Embryonic facial prominence (tissue), 1 donor: ENCODE measurements around the gene MSMP.

Experiments used
- DNase-seq: peaks from one replicate; pipeline ENCODE4 v3.0.0-alpha.2; 2016; ENCODE audit errors: extremely low spot score

The MSMP gene

GRCh38 chr9:35754264-35754663 is at the start of gene MSMP:
MSMP (minus strand) TSS chr9:35754276; CDS start chr9:35754129, 147 bp downstream.
- no peak for DNase-seq

DNA sequence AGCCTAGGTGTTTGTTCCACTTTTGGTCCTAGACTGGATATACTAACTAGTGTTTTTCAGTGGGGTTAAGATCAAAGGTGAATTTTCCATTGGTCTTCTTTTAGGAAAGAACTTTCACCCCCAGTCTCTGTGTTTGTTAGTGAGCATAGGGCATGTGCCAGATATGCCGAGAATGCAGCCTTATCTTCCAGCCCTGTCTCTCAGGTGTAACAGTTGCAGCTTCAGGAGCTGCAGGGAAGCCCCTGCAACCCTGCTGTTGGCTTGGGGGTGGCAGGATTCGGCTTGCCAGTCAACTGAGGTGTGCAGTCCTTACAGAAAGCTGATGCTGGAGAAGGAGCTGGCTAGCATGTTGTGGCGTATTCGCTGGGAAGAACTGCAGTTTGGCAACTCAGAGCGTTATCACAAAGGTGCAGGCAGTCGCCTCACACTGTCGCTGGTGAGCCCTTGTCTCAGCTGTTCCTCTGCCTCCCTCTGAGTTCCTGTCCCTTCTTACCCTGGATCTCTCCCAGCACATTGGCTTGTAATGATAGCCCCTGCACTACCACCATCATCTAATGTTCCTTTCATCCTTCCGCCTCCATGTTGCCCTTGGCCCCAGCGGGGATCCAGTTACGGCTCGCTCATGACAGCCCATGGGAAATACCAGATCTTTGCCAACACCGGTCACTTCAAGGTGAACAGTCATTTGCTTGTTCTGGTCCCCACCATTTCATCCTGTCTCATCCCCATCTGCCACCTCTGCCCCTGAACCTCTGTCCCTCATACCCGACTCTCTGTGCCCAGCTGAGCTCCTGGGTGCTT is 47.5 kb upstream of the MSMP start:
- no peak for DNase-seq

DNA sequence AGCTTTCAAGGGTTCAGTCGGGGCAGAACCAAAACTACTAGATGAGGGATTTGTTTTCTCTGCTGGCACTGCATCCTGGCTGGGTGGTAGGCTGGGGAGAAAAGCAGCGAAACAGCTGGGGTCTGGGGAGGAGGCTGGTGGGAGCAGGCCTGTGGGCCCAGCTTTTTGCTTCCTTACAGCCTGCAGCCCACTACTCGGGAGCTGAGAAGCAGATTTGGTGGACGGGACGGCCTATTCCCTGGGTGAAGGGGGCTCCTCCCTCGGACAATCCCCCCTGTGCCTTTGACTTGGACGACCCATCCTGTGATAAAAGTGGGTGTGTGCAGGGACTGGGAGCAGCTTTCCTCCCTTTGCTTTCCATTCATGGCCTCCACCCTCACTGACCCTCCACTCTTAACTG is 46.5 kb upstream of the MSMP start:
- DNase-seq = no peak

- DNase-seq = no peak
Observed at GRCh38 chr9:35798658-35799374, 44.7 kb upstream of the MSMP start.

- DNase-seq = no peak
Observed at GRCh38 chr9:35797311-35798109, 43.4 kb upstream of the MSMP start.

DNA sequence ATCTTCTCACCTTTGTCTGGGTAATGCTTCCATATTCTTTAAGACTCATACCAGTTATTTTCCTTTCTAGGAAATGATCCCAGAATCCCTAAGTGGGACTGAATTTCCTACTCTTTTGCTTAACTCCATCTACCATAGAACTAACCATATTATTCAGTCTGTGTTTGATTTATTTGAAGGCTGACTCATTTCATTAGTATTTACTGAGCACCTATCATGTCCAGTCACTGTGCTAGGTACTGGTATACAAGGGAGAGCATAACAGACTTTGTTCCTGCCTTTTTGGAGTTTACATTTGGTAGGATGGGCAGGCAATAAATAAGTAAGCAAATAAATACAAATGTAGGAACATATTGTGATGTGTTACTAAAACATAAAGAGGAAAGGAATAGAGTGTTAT is 41.6 kb upstream of the MSMP start:
- DNase-seq = no peak

GRCh38 chr9:35793461-35793860 is 39.4 kb upstream of the MSMP start:
- no peak for DNase-seq

DNA sequence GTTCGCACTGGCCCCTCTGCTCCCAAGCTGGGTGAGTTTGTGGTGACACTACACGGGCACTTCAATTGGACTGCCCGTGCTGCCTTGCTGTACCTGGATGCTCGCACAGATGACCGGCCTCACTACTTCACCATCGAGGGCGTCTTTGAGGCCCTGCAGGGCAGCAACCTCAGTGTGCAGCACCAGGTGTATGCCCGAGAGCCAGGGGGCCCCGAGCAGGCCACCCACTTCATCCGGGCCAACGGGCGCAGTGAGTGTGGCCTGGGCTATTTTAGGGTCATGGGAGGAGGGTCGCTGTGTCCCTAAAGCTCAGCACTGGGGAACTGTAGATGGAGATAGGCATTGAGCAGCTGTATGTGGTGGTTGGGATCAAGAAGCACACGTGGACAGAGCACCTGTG is 38.8 kb upstream of the MSMP start:
- no peak for DNase-seq

DNA sequence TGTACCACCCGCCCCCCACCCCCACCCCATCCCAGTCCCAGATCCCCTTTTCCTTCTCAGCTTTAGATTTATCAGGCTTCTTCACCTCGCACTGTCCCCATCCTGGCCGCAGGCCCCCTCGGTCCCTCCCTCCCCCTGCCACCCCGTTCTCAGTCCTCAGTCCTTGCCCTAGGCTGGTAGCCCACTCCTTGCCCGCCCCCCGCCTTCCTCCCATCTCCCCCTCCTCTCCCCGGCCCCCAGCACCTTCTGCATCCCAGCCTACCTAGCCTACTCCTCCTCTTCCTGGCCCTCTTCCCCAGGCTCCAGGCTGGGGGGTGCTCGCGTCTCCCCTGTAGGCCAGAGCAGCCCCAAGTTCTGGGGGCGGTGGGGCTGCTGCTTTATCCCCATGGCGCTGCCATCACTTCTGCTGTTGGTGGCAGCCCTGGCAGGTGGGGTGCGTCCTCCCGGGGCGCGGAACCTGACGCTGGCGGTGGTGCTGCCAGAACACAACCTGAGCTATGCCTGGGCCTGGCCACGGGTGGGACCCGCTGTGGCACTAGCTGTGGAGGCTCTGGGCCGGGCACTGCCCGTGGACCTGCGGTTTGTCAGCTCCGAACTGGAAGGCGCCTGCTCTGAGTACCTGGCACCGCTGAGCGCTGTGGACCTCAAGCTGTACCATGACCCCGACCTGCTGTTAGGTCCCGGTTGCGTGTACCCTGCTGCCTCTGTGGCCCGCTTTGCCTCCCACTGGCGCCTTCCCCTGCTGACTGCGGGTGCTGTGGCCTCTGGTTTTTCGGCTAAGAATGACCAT is 38.1 kb upstream of the MSMP start:
- DNase-seq = no peak

- DNase-seq = no peak
Observed at GRCh38 chr9:35791297-35791921, 37.3 kb upstream of the MSMP start, which contains the start of gene NPR2. NPR2 (plus strand) TSS chr9:35791591; CDS start chr9:35792409, 818 bp downstream.

DNA sequence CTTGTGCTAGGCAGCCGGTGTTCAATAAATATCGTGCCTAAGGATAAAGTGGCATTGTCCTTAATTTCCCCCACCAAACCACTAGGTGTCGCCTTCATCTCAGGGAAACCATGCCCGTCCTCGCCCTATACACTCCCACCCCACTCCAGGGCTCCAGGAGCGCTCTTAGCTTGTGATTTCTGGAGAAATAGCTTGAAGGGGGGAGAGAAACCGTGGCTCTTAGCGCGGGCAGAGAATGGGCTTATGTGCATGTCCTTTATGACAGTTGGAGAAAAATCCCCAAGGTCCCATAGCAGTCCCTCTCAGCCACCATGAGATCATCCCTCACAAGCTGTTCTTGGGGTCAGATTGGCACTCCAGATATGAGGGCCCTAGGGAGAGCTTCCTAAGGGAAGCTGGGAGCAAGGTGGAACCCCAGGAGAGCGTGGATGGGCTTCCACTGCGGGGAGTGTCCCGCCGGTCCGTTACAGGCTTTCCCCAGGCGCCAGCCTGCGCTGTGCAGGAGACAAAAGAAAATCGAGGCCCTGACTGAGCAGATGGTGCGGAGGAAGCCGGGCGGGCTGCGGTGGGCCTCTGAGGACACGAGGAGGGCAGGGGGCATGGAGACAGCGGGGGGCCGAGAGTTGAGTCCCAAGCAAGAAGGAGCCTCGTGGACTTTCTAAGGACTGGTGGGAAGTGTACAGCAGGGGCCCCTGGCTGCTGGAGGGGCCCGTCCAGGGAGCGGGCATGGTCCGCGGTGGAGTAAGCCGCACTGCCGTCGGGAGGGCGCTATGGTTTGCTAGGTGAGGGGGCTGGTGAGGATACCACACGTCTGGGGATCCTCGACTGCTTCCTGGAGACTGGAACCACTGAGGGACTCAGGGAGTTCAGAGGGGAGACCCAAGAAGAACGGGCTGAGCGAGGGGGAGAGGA is 36.6 kb upstream of the MSMP start:
- DNase-seq = peak; percentile 78

DNA sequence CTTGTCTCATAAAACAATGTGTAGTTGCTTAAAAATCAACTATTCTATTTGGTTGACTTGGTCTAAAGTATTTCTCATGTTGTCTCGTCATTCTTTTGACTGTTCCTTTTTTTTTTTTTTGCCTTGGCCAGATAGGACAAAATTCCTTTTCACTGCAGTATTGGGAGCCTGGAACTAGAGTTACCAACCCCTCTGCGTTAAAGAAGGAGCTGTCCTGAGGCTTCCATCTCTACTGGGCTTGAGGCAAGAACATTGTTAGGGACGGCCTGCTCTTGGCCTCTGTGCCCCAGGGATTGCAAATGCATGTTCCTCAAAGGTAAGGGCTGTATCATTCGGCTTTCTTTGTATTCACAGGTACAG is 35.9 kb upstream of the MSMP start:
- no peak for DNase-seq

DNA sequence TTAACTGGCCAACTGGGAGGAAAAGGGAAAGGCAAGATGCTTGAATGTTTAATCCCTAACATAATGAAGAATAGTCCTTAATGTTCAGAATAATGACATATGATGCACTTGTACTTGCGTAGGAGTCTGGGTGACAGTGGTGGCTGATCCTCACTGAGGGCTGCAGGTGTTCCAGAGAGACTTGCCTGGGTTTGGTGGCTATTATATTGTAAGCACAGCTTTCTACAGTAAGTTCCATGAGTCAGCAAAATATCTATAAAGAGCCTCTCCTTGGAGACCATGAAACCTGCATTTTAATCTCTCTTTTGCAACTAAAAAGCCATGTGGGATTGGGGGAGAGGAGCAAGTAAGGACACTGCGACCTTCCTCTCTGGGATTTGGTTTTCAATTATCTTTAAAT is 35.5 kb upstream of the MSMP start:
- DNase-seq = no peak

- no peak for DNase-seq
Observed at GRCh38 chr9:35783418-35783817, 29.3 kb upstream of the MSMP start.

DNA sequence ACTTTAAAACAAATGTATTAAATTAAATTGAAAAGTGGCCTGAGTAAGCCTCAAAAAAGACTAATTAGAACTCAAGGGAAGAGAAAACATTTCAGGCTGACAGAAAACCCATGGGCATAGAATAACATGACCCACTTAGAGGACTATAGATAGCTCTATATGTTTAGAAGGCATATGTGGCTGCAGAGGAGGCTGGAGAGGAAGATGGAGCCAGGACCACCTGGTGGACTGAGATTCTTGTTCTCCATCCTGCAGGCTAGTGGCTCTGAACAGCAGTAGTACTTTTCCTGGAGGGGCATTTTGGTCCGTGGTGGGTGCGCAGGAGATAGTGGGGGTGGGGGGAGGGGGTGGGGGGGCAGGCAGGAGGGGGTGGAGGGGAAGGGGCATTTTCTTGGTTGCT is 27.0 kb upstream of the MSMP start:
- DNase-seq = no peak

DNA sequence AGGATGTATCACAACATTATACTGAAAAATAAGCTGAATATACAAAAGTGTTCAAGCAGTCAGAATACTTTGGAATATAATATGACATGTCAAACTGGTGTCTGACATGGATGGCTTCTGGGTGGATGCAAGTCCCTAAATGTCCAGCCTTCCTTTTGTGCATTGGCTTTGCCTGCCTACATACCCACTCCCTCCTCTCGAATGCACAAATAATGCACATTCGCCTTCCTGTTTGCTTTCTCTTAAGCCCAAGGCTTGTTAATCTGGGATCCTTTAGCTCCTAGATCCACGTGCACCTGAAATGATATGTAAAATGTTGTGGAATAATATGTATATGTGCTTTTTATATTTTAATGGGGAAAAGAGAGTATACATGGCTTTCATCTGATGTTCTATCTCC is 24.4 kb upstream of the MSMP start:
- no peak for DNase-seq

- no peak for DNase-seq
Observed at GRCh38 chr9:35776018-35776417, 21.9 kb upstream of the MSMP start.

- no peak for DNase-seq
Observed at GRCh38 chr9:35774907-35775635, 21.0 kb upstream of the MSMP start.

- no peak for DNase-seq
Observed at GRCh38 chr9:35771943-35772342, 17.9 kb upstream of the MSMP start.
